ENCODE data around the gene RNF141.

RNF141 gene

DNA sequence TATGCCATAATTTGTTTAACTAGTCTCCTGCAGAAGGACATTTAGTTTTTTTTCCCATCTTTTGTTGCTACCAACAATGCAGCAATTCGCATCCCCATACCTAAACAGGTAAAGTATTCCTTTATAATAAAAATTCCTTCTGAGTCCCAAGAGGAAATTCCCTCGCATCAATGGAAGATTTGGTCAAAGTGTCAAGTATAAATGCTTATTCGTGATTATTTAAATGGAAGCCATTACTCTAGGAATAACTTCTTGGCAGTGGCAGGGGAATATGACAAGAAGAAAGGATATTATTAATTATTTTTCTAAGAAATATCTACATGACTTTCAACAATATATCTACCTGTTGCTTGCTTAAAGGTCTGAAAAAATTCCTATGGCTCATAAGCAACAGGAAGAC lies 25.6 kb downstream of the RNF141 start:
- no peak overlapping the region for H3K27ac ChIP-seq
- TF ChIP-seq ZFX (IDR thresholded peaks at IDR 0.05; ENCODE audit: borderline replicate concordance) (no peak), CTCF (IDR thresholded peaks at IDR 0.05) (no peak)

DNA sequence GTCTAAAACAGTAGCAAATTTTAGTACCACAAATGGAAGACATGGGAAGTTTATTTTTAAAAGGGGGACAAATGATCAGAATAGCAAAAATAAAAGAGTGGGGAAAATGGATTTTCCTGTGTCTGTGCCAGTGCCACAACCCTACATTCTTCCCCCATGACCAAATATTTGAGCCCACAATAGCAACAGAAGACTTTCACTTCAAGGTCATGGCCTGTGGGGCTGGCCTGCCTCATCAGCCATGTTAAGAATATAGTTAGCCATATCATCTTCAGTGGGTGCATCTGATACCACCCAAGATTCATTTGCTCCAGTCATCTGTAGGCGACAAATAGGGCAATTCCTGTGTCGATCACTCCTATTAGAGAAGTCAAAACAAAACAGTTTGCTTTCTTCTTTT lies 26.3 kb downstream of the RNF141 start:
- H3K27ac ChIP-seq: no peak overlapping the region
- no peak for TF ChIP-seq CTCF (IDR thresholded peaks at IDR 0.05)
- no peak for TF ChIP-seq ZFX (IDR thresholded peaks at IDR 0.05; ENCODE audit: borderline replicate concordance)

DNA sequence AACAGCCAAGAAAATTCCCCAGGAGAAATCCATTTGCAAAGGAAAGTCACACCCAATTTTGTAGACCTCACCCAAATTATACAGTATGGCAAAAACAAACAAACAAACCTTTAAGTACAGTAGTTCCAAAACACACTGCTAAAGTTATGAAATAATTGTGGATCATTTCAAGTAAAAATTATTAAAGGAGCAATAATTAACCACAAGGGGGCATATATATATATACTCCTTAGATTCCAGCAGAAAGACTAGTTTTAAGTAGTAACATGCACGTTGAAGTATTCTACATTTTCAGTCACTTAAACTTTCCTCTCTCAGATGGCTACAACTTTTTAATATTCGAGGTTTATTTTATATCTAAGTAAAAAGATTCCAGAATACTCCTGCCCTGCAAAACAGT lies 26.8 kb downstream of the RNF141 start:
- H3K27ac ChIP-seq: no peak overlapping the region

DNA sequence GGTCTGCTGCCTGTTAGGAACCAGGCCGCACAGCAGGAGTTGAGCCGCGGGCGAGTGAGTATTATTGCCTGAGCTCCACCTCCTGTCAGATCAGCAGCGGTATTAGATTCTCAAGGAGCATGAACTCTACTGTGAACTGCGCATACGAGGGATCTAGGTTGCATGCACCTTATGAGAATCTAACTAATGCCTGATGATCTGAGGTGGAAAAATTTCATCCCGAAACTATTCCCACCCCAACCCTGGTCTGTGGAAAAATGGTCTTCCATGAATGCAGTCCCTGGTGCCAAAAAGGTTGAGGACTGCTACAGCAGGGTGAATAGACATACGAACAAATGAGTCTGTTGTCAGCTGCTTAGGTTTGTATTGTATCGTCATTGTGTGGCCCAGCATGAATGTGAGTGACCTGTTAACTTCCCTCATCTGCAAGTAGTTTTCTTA lies 29.8 kb downstream of the RNF141 start:
- H3K27ac ChIP-seq: no peak overlapping the region
- TF ChIP-seq ZFX (IDR thresholded peaks at IDR 0.05; ENCODE audit: borderline replicate concordance) (no peak), CTCF (IDR thresholded peaks at IDR 0.05) (no peak)

More for the DNA sequence above, 26.8 kb downstream of the RNF141 start:
- TF ChIP-seq ZFX (IDR thresholded peaks at IDR 0.05; ENCODE audit: borderline replicate concordance): no peak
- peak; percentile 48 for TF ChIP-seq CTCF (IDR thresholded peaks at IDR 0.05)

GRCh38 chr11:10506008-10506370 lies 35.0 kb downstream of the RNF141 start:
- H3K27ac ChIP-seq: no peak overlapping the region
- TF ChIP-seq ZFX (IDR thresholded peaks at IDR 0.05; ENCODE audit: borderline replicate concordance) (no peak), CTCF (IDR thresholded peaks at IDR 0.05) (no peak)

GRCh38 chr11:10505278-10506007 lies 35.5 kb downstream of the RNF141 start:
- no peak overlapping the region for H3K27ac ChIP-seq

More at GRCh38 chr11:10505278-10506007, 35.5 kb downstream of the RNF141 start:
- TF ChIP-seq ZFX (IDR thresholded peaks at IDR 0.05; ENCODE audit: borderline replicate concordance): no peak
- TF ChIP-seq CTCF (IDR thresholded peaks at IDR 0.05): no peak
